Upper lobe of right lung (tissue), 1 donor: ENCODE measurements around the gene ZRANB3. TPM values are rescaled to one million over a fixed set of nuclear protein-coding genes. Genes with fewer than 3 reads are reported as not detected.

Experiments
- ATAC-seq: fragments of 200-7000 bp; cut with Tn5 transposase; one replicate; pipeline ENCODE4 v1.9.1; 2020; ENCODE audit warnings: mild to moderate bottlenecking, moderate library complexity
- DNase-seq: peaks from one replicate; pipeline ENCODE4 v3.0.0-alpha.2; 2020
- H3K27ac ChIP-seq: fragments of 200-600 bp; one replicate; pipeline ENCODE4 v1.8.0; 2022
- H3K27me3 ChIP-seq: fragments of 200-600 bp; one replicate; pipeline ENCODE4 v1.8.0; 2022; ENCODE audit warnings: mild to moderate bottlenecking
- H3K36me3 ChIP-seq: fragments of 200-600 bp; one replicate; pipeline ENCODE4 v1.8.0; 2022
- H3K4me1 ChIP-seq: fragments of 200-600 bp; one replicate; pipeline ENCODE4 v1.8.0; 2022
- H3K4me3 ChIP-seq: fragments of 200-600 bp; one replicate; pipeline ENCODE4 v1.8.0; 2022; ENCODE audit warnings: mild to moderate bottlenecking
- H3K9me3 ChIP-seq: fragments of 200-600 bp; one replicate; pipeline ENCODE4 v1.8.0; 2022
- intact Hi-C: fragments of 100-400 bp; cut with DNase I; formaldehyde crosslinking; loops from one replicate; pipeline ENCODE4 v1.11.0; 2022
- total RNA-seq: library from RNA; stranded (reverse); fragmentation: NEBNext Ultra II Directional; extraction: Animal tissue kit (Norgen Biotek cat#: 25700); gene quantifications from one replicate; pipeline ENCODE4 v1.2.1, GENCODE V29; 2021
- TF ChIP-seq, protein P1 (sequence below): fragments of 200-600 bp; IDR thresholded peaks from one replicate; pipeline ENCODE4 v1.8.0; 2022; ENCODE audit warnings: antibody characterized with exemption
- donor health status: DM: no; HTN: yes; CAD: no; lungs with severe emphysema.

Gene ZRANB3
- total RNA-seq, 1 donor from 2014 or later = 4.1 TPM

- Histone ChIP-seq H3K36me3 (no peaks in the 10 kb centered on the region), H3K27me3 (no peaks in the 10 kb centered on the region), H3K4me1 (no peaks in the 10 kb centered on the region), H3K27ac (no peak overlapping the region), H3K4me3 (no peak overlapping the region), H3K9me3 (no peaks in the 10 kb centered on the region)
- ATAC-seq (no peak), DNase-seq (no peak)
- TF ChIP-seq, protein P1, sequence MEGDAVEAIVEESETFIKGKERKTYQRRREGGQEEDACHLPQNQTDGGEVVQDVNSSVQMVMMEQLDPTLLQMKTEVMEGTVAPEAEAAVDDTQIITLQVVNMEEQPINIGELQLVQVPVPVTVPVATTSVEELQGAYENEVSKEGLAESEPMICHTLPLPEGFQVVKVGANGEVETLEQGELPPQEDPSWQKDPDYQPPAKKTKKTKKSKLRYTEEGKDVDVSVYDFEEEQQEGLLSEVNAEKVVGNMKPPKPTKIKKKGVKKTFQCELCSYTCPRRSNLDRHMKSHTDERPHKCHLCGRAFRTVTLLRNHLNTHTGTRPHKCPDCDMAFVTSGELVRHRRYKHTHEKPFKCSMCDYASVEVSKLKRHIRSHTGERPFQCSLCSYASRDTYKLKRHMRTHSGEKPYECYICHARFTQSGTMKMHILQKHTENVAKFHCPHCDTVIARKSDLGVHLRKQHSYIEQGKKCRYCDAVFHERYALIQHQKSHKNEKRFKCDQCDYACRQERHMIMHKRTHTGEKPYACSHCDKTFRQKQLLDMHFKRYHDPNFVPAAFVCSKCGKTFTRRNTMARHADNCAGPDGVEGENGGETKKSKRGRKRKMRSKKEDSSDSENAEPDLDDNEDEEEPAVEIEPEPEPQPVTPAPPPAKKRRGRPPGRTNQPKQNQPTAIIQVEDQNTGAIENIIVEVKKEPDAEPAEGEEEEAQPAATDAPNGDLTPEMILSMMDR = no peak
- intact Hi-C loops = no loop called here
These were observed 427.2 kb downstream of the ZRANB3 start for GRCh38 chr2:135103843-135104242.

GRCh38 chr2:135099802-135100483, 431.1 kb downstream of the ZRANB3 start:
- TF ChIP-seq, protein P1 = no peak
- DNase-seq (no peak), ATAC-seq (no peak)
- H3K36me3 ChIP-seq = peaks cover 11% of the 10 kb centered on the region
- no peak overlapping the region for H3K27ac ChIP-seq
- H3K4me3 ChIP-seq = no peak overlapping the region
- H3K9me3 ChIP-seq = no peaks in the 10 kb centered on the region
- H3K4me1 ChIP-seq = no peaks in the 10 kb centered on the region
- no peaks in the 10 kb centered on the region for H3K27me3 ChIP-seq
- intact Hi-C loops = no loop called here

GRCh38 chr2:135097532-135098231, 433.3 kb downstream of the ZRANB3 start:
- DNase-seq = no peak
- H3K4me1 ChIP-seq = no peaks in the 10 kb centered on the region
- no peak overlapping the region for H3K27ac ChIP-seq
- no peaks in the 10 kb centered on the region for H3K9me3 ChIP-seq
- no peak for ATAC-seq
- intact Hi-C loops = no loop called here
- H3K4me3 ChIP-seq = no peak overlapping the region
- peaks cover 27% of the 10 kb centered on the region for H3K36me3 ChIP-seq
- TF ChIP-seq, protein P1 = no peak
- no peaks in the 10 kb centered on the region for H3K27me3 ChIP-seq

- no peaks in the 10 kb centered on the region for H3K4me1 ChIP-seq
- no peak overlapping the region for H3K4me3 ChIP-seq
- H3K36me3 ChIP-seq = peaks cover 27% of the 10 kb centered on the region
- H3K9me3 ChIP-seq = no peaks in the 10 kb centered on the region
- TF ChIP-seq, protein P1 = no peak
- H3K27me3 ChIP-seq = no peaks in the 10 kb centered on the region
- no peak overlapping the region for H3K27ac ChIP-seq
- ATAC-seq = no peak
- intact Hi-C loops = no loop called here
- DNase-seq = no peak
These were observed 434.2 kb downstream of the ZRANB3 start for GRCh38 chr2:135096665-135097446.

DNA sequence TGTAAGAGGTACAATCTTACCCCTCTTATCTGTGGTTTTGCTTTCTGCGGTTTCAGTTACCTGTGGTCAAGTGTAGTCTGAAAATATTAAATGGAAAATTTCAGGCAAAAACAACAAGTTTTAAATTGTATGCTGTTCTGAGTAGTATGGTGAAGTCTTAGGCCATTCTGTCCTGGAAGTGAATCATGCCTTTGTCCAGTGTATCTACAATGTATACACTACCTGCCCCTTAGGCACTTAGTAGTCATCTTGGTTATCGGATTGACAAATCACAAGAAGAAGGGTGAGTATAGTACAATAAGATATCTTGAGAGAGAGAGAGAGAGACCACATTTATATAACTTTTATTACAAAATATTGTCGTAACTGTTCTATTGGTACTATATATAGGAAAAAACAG, 435.4 kb downstream of the ZRANB3 start:
- H3K36me3 ChIP-seq = peaks cover 27% of the 10 kb centered on the region
- DNase-seq (no peak), ATAC-seq (no peak)
- no peaks in the 10 kb centered on the region for H3K9me3 ChIP-seq
- intact Hi-C loops = no loop called here
- no peak overlapping the region for H3K27ac ChIP-seq
- H3K4me1 ChIP-seq = no peaks in the 10 kb centered on the region
- H3K4me3 ChIP-seq = no peak overlapping the region
- H3K27me3 ChIP-seq = no peaks in the 10 kb centered on the region
- TF ChIP-seq, protein P1 = no peak
